GM21447 (cell line): ENCODE measurements around the gene CREB3L4.
"Not testable (repeated sequence)": the region's sequence is repeated elsewhere in the genome, so short reads cannot be mapped to it uniquely, and the experiment has no call there.

Source experiments
- ATAC-seq: cut with Tn5 transposase; IDR thresholded peaks from one replicate; pipeline ENCODE4 v1.9.1; 2021; ENCODE audit not compliant: unreplicated experiment

Gene CREB3L4

DNA sequence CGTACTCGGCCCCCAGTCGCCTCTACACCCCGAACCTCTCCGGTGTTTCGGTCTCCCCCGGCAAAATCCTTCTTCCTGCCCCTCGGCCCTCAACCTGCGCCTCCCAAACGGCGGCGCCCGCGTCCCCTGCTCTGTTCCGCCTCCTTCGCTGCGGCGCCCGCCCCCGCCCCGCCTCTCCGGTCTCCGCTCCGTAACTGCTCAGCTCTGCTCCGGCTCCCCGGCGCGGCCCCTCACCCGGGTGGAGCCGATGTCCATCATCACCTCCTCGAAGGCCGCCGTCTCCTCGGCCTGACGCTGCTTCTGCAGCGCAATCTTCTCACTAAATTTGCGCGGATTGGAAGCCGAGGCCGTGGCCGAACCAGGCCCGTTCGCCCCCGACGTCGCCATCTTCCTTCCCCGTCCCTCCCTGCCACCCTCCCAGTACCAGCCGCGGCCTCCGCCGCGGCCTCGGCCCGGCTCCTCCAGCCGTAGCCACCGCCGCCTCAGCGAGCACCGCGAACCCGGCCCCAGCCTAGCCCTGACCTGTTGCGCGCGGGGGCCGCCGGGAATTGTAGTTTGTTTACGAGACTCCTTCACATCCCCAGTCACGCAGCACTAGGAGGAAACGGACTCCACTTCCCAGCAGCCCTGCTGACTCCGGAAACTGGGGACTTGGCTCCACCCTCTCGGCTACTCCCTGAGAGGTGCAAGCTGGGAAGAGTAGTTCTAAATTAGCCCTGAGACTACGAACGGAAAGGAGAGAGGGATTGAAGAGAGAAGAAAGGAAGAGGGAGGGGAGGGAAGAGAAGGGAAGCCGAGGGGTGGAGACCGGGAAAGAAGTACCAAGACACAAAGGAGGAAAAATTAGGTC lies 9.4 kb upstream of the CREB3L4 start, which contains the start of gene CRTC2:
Gene CRTC2 (minus strand): TSS at position 502 of the 850 bp plus-strand sequence. CDS start 115 bp downstream, at position 387.
- ATAC-seq = peak; percentile 60

DNA sequence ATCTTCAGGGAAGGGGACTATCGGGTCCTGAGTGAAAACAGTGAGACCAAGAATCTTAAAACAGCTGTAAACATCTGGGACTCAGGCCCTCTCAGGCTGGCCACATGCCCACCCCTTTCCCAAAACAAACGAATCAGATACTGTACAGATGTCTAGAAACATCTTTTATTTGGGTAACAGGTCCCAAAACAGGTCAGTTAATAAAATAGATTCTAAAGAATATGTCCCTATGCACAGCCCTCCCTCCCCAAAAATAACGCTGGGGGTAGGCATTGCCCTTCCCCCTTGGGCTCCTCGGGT lies 8.8 kb upstream of the CREB3L4 start:
- no peak for ATAC-seq

DNA sequence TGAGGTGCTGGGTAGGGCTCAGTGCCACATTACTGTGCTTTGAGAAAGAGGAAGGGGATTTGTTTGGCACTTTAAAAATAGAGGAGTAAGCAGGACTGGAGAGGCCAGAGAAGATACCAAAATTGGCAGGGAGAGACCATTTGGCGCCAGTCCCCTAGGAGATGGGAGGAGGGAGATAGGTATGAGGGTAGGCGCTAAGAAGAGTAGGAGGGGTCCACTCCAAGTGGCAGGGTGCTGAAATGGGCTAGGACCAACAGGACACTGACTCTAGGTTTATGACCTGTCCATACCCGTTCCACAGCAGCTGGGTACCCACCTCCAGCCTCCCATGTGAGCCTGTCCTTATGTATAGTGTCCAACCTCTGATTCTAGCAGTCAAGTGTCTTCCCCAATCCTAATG lies 8.2 kb upstream of the CREB3L4 start:
- ATAC-seq = no peak

DNA sequence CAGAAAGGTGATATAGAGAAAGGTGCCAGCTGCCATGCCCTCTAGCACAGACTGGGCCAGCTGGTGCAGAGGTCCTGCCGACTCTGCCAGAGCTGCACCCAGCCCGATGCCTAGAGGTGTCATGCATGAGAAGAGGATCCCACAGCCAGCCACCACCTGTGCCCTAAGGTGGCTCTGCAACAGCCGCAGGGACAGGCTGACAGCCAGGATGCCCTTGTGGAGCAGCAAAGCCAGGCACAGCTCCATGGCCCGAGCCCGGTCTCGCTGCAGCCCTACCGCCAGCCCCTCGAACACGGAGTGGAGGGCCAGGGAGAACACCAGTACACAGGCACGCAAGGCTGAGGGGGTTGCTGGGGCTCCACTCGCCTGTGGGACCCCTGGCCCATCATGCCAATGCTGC lies 7.5 kb upstream of the CREB3L4 start:
- ATAC-seq = no peak

DNA sequence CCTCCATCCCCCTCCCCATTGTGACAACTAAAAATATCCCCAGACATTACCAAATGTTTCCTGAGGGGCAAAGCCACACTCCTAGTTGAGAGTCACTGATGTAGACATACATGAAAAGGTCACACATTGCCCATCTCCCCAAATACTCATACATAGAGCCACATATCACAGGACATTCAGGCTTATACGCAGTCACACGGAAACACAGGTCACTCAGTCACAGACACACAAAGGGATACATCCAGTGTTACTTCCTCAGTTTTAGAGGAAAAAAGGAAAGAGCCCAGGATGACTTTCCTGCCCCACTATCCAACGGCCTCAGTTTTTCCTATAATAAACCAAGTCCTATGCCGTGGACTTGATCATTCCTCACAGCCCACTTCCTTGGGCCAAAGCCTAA lies 6.3 kb upstream of the CREB3L4 start:
- ATAC-seq = no peak

DNA sequence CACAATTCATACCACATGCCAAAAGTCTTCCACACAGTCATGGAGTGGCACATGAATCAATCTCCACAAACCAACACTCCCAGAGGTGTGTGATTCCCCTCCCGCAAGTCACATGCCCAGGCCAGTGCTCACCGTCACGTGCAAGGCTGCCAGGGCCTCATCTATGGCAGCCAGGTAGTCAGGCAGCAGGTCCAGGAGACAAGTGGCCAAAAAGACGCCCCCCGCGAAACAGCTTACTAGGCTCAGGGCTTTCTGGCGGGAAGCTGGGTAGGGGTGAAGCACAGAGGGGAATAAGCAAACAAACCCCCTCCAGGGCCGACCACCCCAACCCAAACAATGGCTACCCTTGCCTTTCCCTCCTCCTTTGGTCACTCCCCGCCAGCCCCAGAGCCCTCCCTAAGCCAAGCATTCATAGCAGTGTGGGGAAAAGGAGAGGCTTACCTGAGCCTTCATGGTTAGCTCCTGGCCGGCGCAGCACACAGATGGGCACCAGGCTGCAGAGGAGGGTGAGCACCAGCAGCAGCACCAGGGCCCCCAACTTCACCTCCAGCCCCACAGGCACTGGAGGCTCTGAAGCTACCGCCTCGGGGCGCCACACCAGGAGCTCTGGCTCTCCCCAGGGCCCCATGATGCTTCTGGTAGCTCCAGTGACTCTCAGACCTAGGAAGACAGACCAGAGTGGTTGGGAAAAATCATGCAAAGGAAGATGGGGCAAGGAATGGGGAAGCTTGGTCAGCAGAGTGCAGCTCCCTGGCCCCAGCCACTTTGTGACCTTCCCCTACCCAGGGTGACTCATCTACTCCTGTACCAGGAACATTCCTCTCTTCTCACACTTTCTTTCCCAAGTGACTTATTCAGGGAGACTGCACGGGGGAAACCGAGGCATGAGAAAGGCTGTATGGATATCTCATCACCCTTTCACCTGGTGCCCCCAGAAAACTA lies 5.3 kb upstream of the CREB3L4 start:
- no peak for ATAC-seq

DNA sequence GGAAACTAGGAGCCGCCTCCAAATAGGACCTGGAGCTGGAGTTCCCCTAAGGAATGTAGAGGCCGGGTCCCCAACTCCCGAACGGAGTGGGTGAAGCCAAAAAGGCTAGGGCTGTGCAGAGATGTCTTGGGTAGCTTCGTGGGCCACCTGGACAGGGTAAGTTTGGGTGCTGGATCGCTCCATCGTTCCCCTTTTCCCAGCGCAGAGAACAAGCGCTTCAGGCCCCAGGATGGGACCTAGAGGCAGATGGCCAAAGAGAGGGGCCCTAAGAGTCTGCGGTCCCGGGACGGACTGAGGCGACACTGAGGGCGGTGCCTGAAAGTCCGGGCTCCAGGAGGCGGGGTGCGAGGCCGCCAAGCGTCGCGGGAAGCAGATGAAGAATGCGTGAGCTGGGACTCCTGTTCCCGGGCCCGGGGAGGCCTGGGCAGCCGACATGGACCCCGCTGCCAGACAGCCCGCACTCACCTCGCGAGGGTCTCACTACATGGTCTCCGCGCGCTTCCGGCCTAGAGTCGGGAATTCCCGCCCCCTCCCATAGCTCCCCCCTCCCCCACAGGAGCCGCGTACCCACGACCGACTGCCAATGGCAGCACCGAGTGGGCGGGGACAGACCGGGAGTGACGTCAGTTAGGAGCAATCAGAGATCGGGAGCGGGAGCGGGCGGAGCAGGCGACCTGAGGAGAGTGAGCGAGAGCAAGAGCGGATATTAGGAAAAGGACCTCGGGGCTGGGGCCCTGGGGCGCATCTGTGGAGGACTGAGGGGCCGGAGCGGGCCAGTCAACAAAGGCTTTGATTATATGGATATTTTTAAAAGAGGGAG lies 4.5 kb upstream of the CREB3L4 start, which contains the start of gene SLC39A1:
Gene SLC39A1 (minus strand): TSS at position 508 of the 820 bp plus-strand sequence. CDS start 822 bp downstream, outside the sequence.
- ATAC-seq = peak; percentile 45

DNA sequence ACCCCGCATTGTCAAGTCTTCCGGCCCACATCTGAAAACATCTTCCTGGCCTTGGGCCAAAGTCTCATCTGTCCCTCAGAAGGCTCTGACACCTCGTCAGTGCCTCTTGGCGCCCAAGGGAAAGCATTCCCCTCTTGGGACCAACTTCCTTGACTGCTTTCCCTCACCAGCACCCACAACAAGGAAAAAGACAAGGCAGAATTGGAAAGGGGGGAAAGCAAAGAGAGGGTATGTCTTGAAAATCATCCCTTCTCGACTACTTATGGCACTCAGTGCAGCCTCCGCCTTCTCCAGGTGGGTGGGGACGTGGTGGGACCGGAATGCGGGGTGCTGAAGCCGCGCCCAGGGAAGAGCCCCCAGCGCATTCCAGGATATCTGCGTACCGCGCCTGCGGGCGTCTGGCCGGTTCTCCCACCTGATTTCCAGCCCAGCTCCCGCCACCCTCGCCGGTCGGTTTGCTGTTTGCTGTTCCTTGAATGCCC lies 3.8 kb upstream of the CREB3L4 start:
- no peak for ATAC-seq

DNA sequence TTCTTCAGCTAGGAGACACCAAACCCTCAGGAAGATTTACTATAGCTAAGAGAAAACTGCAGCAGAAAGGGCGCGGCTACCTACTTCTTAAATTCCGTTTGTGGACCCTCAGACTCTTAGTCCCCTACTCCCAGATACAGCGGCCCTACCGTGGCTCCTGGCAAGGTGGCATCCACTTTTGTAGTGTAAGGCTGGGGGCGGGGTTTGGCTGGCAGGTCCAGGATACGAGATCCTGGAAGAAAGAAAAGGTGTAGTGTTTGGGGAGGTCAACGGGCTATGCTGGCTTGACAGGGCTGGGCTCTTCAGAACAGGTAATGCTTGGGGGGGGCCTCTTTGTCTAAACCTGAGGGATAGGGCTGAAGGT lies 280 bp downstream of the CREB3L4 start:
- ATAC-seq = no peak

DNA sequence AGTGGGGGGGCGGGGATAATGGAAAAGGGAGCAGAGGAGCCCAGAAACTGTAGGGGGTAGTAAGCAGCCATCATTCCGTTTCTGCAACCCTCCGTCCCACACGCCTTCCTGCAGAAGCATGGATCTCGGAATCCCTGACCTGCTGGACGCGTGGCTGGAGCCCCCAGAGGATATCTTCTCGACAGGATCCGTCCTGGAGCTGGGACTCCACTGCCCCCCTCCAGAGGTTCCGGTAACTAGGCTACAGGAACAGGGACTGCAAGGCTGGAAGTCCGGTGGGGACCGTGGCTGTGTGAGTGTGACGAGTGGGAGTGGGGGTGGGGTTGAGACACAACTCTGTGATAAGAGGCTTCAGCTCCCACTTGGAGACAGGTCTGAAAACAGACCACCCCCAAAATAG lies 706 bp downstream of the CREB3L4 start:
- no peak for ATAC-seq

DNA sequence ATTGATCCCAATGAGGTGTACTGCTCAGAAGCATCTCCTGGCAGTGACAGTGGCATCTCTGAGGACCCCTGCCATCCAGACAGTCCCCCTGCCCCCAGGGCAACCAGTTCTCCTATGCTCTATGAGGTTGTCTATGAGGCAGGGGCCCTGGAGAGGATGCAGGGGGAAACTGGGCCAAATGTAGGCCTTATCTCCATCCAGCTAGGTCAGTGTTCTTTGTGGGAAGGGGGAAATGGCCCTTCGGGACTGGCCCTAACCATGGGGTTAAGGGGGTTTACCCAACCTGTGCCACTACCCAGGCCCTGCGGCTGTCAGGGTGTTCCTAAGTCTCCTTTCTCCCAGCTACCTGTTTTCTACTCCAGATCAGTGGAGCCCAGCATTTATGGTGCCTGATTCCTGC lies 1.3 kb downstream of the CREB3L4 start:
- ATAC-seq = no peak

DNA sequence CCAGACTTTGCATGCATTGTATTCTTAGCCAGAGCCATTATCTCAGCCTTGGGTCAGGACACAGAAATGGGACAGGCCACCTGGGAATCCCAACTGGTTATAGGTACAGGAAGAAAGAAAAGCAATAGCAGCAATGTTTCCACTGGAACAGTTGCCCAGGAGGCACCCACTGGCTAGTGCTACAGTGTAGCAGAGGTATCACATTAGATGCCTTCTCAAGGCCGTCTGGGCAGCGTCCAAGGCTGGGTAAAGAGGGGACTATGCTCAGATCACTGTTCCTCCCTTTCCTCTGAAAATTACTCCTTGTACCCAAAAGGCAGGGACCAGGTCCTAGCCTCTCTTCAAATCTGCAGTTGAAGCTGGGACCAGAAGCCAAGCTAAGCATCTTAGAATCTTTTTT lies 2.6 kb downstream of the CREB3L4 start:
- no peak for ATAC-seq

DNA sequence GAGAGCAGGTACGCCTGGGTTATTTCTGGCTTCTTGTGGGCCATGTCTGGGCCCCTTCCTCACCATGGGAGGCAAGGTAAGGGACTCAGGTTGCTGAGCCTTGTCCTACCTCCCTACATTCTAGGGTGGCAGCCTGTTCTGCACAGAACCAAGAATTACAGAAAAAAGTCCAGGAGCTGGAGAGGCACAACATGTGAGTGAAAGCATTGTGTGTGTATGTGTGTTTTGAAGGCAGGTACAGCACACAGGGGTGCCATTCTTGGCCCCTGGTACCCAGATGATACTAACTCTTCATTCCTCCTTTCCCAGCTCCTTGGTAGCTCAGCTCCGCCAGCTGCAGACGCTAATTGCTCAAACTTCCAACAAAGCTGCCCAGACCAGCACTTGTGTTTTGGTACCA lies 5.4 kb downstream of the CREB3L4 start:
- ATAC-seq = no peak

DNA sequence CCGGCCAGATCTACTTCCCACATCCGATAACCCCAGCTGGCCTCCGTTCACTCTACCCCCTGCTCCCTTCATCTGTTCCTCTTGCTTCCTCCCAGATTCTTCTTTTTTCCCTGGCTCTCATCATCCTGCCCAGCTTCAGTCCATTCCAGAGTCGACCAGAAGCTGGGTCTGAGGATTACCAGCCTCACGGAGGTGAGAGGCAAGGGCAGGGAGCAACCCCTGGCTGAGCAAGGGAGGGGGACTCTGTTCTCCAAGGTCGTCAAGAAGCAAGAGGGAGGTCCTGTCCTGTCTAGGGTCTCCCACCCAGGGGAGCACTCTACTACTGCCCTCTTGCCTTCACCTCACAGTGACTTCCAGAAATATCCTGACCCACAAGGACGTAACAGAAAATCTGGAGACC lies 5.8 kb downstream of the CREB3L4 start:
- no peak for ATAC-seq

DNA sequence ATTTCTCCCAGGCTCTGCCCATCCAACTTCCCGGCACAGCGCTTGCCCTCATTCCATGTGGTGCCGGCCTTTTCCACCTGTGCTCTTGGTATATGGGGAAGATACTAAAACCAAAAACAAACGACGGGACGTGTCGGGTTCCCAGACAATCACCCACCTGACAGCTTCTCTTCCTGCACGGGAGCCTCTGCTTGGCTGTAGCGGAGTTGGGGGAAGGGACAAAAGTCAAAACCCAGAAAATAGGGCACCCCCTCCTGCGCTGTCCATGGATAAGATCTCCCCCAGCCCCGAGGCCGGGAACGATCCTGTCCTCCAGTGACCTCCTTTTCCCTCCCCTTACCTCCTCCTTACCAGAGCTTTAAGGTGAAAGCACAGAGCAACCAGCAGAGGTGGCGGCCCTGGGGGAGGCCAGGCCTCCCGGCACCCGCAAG lies 9.1 kb downstream of the CREB3L4 start:
- no peak for ATAC-seq

DNA sequence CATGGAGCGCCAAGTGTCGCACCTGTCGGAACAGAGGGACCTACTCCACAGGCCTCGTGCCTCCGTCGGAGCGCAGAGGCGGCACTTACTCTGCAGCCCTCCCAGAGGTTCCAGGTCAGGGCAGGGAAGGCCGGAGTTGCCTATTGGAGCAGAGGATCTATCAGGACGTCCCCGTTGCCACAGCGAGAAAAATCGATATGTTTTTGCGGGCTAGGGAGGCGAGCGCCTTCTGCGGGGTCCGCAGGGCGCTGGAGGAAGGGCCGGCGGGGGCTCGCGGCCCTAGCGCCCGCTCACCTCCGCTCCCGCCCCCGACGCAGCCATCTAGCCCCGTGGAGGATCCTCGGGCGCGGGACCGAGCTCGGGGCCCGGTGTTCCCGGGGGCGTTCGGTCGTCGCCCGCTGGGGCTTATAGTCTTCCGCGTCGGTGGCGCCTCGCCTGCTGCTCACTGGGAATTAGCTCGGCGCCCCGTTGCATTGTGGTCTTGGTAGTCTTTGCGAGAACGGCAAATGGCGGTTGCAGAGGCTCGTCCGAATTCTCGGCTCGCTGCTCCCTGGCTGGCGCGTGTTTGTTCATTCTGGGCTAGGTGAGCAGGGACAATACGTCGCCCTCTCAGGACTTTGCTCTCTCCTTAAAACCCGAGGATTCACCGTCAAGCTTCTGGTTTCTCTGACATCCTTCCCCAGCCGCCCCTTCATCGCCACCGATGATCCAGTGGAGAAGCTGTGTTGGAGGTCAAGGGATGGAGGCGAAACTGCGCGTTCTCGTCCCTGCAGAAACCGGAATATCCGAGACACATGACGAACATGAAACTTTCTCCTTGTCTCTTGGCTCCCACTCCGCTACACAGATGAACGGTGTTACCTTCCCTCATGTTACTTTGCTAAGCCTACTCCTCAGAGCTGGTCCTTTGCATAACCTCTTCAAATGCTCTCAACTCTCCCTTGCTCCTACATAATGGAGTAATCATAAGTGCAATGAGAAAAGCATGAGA lies 9.8 kb downstream of the CREB3L4 start, which contains the start of gene JTB:
Gene JTB (minus strand): TSS at position 425 of the 991 bp plus-strand sequence. CDS start 422 bp downstream, at position 3.
- ATAC-seq = peak; percentile 81

DNA sequence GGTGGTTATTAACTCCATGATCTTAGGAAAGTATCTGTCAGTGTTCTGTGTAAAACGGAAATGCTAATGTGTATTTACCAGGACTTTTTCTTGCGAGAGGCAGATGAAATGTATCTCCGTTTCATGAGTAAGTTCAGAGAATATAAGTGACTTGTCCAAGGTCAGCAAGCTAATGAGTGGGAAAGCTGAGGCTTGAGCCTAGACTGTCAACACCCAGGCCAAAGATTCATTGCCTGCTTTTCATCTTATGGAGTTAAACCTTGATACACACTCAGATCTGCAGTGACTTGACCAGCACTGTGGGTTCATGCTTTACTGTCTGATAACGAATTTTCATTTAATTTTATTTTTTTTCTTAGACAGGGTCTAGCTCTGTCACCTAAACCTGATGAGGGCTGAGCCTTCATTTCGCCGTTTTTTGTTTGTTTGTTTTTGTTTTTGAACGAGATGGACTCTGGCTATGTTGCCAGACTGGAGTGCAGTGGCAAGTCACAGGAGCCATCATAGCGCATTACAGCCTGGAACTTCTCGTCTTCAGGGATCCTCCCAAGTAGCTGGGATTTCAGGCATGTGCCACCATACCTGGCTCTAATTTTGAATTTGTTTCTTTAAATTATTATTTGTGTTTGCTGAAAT lies 10.7 kb downstream of the CREB3L4 start:
- ATAC-seq = no peak

DNA sequence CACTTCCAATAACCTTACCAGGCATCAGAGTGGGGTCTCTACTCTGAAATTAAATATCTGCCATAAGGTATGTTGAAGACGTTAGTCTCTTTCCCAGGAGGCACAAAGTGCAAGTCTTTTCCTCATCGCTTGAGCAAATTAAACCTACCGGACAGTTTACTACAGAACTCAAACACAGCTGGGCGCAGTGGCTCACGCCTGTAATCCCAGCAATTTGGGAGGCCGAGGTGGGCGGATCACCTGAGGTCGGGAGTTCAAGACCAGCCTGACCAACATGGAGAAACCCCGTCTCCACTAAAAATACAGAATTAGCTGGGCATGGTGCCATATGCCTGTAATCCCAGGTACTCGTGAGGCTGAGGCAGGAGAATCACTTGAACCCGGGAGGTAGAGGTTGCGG lies 11.4 kb downstream of the CREB3L4 start:
- not testable (repeated sequence) for ATAC-seq

DNA sequence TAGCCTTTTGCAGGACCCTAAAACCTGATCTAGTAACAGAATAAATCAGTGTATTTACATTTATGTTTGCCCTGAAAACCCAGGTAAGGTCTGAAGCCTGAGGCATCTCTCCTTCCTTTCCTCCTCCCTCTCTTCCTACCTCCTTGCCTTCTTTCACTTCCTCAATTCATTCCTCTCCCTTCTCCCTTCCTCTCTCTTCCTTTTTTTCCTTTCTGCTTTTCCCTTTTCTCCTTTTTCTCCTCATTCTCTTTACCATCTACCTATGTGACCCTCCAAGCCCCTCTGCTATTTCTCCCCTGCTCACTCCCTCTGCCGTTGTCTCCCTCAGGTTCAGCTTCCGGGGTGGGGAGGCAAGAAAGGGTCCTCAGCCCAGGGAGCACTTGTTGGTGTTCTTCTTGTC lies 14.0 kb downstream of the CREB3L4 start:
- not testable (repeated sequence) for ATAC-seq
